ENCODE data around the gene ALKBH3. TPM values are rescaled to one million over a fixed set of nuclear protein-coding genes. Genes with fewer than 3 reads are reported as not detected.

The ALKBH3 gene
- polyA plus RNA-seq, 2 of the 4 experiments (the other 2 are of a cell fraction): 22.9 to 50.2 TPM

- ATAC-seq (no peak), FAIRE-seq (no peak), DNase-seq (ENCODE audit: low read depth in 1 of 2, low spot score in 1 of 2) (no peak)
- ChIA-PET POLR2A (no interaction called here), CTCF (no interaction called here)
- H3K4me1 ChIP-seq: no peaks in the 10 kb centered on the region
- TF ChIP-seq HDAC2 (IDR thresholded peaks at IDR 0.05): no peak
- TF ChIP-seq CBX2 (IDR thresholded peaks at IDR 0.05; ENCODE audit: borderline replicate concordance, low read depth): no peak
- no peak for TF ChIP-seq SMC3 (IDR thresholded peaks at IDR 0.05)
- TF ChIP-seq ZC3H11A (IDR thresholded peaks at IDR 0.05): no peak
- no peak overlapping the region for H3K4me3 ChIP-seq
- 3% methylated on average over 2 of the region's 2 CpGs for WGBS (ENCODE audit: missing lambda C conversion rate)
- H3K9me3 ChIP-seq: peaks cover 16% of the 10 kb centered on the region; the same call in 2 of the 3 replicates
- H3K4me2 ChIP-seq: no peak overlapping the region
- no peak overlapping the region for H3K27ac ChIP-seq
These were observed 87.0 kb downstream of the ALKBH3 start for GRCh38 chr11:43967661-43968060.

GRCh38 chr11:43968719-43969118 lies 88.1 kb downstream of the ALKBH3 start:
- CTCF ChIA-PET: interaction anchor here (0.6 to 1.3 kb wide), 4 partner anchors 23 to 125 kb away, joined by 3 to 5 read pairs (median 4); no protein-coding TSS in a partner anchor
- no peak overlapping the region for H3K27ac ChIP-seq
- no peak for FAIRE-seq
- DNase-seq (ENCODE audit: low read depth in 1 of 2, low spot score in 1 of 2): no peak
- H3K4me3 ChIP-seq: no peak overlapping the region
- no peak for ATAC-seq
- H3K4me1 ChIP-seq: no peaks in the 10 kb centered on the region
- 42% methylated on average over 4 of the region's 4 CpGs for WGBS (ENCODE audit: missing lambda C conversion rate)
- TF ChIP-seq FOSL2 (IDR thresholded peaks at IDR 0.05) (no peak), FOSL2 (CRISPR knock-in tag; IDR thresholded peaks at IDR 0.05) (no peak), ZNF302 (CRISPR knock-in tag; IDR thresholded peaks at IDR 0.05) (no peak), NFE2L2 (conservative IDR thresholded peaks at IDR 0.05; ENCODE audit: low read length) (no peak), KDM1A (IDR thresholded peaks at IDR 0.05; ENCODE audit: low read depth) (no peak), MAX (IDR thresholded peaks at IDR 0.05) (no peak), RNF2 (IDR thresholded peaks at IDR 0.05; ENCODE audit: borderline replicate concordance, low read depth) (no peak), CHD2 (IDR thresholded peaks at IDR 0.05; ENCODE audit: low read length, partially characterized antibody) (no peak), USF2 (IDR thresholded peaks at IDR 0.05) (no peak), PHF8 (IDR thresholded peaks at IDR 0.05; ENCODE audit: borderline replicate concordance, low read depth) (no peak), HEYL (CRISPR knock-in tag; IDR thresholded peaks at IDR 0.05) (no peak), ZC3H11A (IDR thresholded peaks at IDR 0.05) (no peak), JUN (IDR thresholded peaks at IDR 0.05) (no peak), KDM5A (IDR thresholded peaks at IDR 0.05) (no peak), CEBPB (IDR thresholded peaks at IDR 0.05) (no peak)
- H3K4me2 ChIP-seq: no peak overlapping the region
- POLR2A ChIA-PET: no interaction called here
- H3K9me3 ChIP-seq: peaks cover 16% of the 10 kb centered on the region; the same call in 2 of the 3 replicates

- Histone ChIP-seq H3K4me1 (no peaks in the 10 kb centered on the region), H3K27ac (no peak overlapping the region), H3K4me3 (no peak overlapping the region), H3K9me3 (peaks cover 17% of the 10 kb centered on the region), H3K4me2 (no peak overlapping the region)
- 45% methylated on average over 4 of the region's 4 CpGs for WGBS (ENCODE audit: missing lambda C conversion rate)
- ATAC-seq (no peak), DNase-seq (ENCODE audit: low read depth in 1 of 2, low spot score in 1 of 2) (no peak), FAIRE-seq (no peak)
- no peak for TF ChIP-seq MAX (IDR thresholded peaks at IDR 0.05)
- no peak for TF ChIP-seq PHF8 (IDR thresholded peaks at IDR 0.05; ENCODE audit: borderline replicate concordance, low read depth)
- no peak for TF ChIP-seq CBX2 (IDR thresholded peaks at IDR 0.05; ENCODE audit: borderline replicate concordance, low read depth)
- ChIA-PET CTCF (interaction anchor here (0.9 to 1.3 kb wide), 3 partner anchors 24 to 124 kb away, joined by 4 to 5 read pairs (median 5); no protein-coding TSS in a partner anchor), POLR2A (no interaction called here)
These were observed 88.9 kb downstream of the ALKBH3 start for GRCh38 chr11:43969543-43969942.

Other genes with a start within 250 kb of the ALKBH3 start
- 102 and 121 TPM in 2 replicates for gene HSD17B12, start 200.1 kb upstream of the ALKBH3 start, polyA plus RNA-seq (2011; rRNA removed)
- 80.1 to 112 TPM (median 103 TPM) in 3 replicates for gene HSD17B12, start 200.1 kb upstream of the ALKBH3 start, polyA plus RNA-seq (2017; fragmentation: RNase III; extraction: RNeasy Plus Mini Kit Qiagen cat#74134 plus additional on column Dnase treatment)
- 0.43 and 0.57 TPM in 2 replicates for gene C11orf96, start 61.8 kb downstream of the ALKBH3 start, polyA plus RNA-seq (2011; rRNA removed)
- 0.06 TPM in 1 of 3 replicates, not detected in the others for gene C11orf96, start 61.8 kb downstream of the ALKBH3 start, polyA plus RNA-seq (2017; fragmentation: RNase III; extraction: RNeasy Plus Mini Kit Qiagen cat#74134 plus additional on column Dnase treatment)
- gene ACCSL, start 167.2 kb downstream of the ALKBH3 start, polyA plus RNA-seq (2011; rRNA removed): not detected in 2 replicates
- not detected in 3 replicates for gene ACCSL, start 167.2 kb downstream of the ALKBH3 start, polyA plus RNA-seq (2017; fragmentation: RNase III; extraction: RNeasy Plus Mini Kit Qiagen cat#74134 plus additional on column Dnase treatment)
- gene ACCS, start 185.4 kb downstream of the ALKBH3 start, polyA plus RNA-seq (2011; rRNA removed): 21.7 and 29.0 TPM in 2 replicates
- 22.7 to 31.8 TPM (median 24.9 TPM) in 3 replicates for gene ACCS, start 185.4 kb downstream of the ALKBH3 start, polyA plus RNA-seq (2017; fragmentation: RNase III; extraction: RNeasy Plus Mini Kit Qiagen cat#74134 plus additional on column Dnase treatment)
- 77.3 and 82.5 TPM in 2 replicates for gene EXT2, start 214.8 kb downstream of the ALKBH3 start, polyA plus RNA-seq (2011; rRNA removed)
- 56.4 to 57.8 TPM (median 56.5 TPM) in 3 replicates for gene EXT2, start 214.8 kb downstream of the ALKBH3 start, polyA plus RNA-seq (2017; fragmentation: RNase III; extraction: RNeasy Plus Mini Kit Qiagen cat#74134 plus additional on column Dnase treatment)

Measured in A549 (cell line).